ENCODE measurements around the gene CDK6.

CDK6 gene

GRCh38 chr7:92802406-92802805 lies 34.0 kb downstream of the CDK6 start:
- intact Hi-C loops (cut with DNase I) = no loop called here
- DNase-seq = no peak

GRCh38 chr7:92799446-92800211 lies 36.7 kb downstream of the CDK6 start:
- DNase-seq = no peak
- intact Hi-C loops (cut with DNase I) = no loop called here

GRCh38 chr7:92798517-92799249 lies 37.7 kb downstream of the CDK6 start:
- DNase-seq = no peak
- intact Hi-C loops (cut with DNase I) = no loop called here

GRCh38 chr7:92797693-92798092 lies 38.7 kb downstream of the CDK6 start:
- no peak for DNase-seq
- intact Hi-C loops (cut with DNase I) = no loop called here

- intact Hi-C loops (cut with DNase I) = no loop called here
- no peak for DNase-seq
Measured at GRCh38 chr7:92797284-92797683, 39.1 kb downstream of the CDK6 start.

- intact Hi-C loops (cut with DNase I) = no loop called here
- DNase-seq = no peak
Measured at GRCh38 chr7:92794831-92795230, 41.5 kb downstream of the CDK6 start.

GRCh38 chr7:92794391-92794790 lies 42.0 kb downstream of the CDK6 start:
- intact Hi-C loops (cut with DNase I) = no loop called here
- DNase-seq = no peak

GRCh38 chr7:92793656-92794205 lies 42.6 kb downstream of the CDK6 start:
- intact Hi-C loops (cut with DNase I) = no loop called here
- DNase-seq = no peak

- intact Hi-C loops (cut with DNase I) = no loop called here
- DNase-seq = peak in 36 of 42 donors; percentile 19 to 88 (median 59)
Measured at GRCh38 chr7:92790992-92791391, 45.4 kb downstream of the CDK6 start.

GRCh38 chr7:92788559-92789183 lies 47.7 kb downstream of the CDK6 start:
- DNase-seq = no peak
- intact Hi-C loops (cut with DNase I) = no loop called here

GRCh38 chr7:92785923-92786322 lies 50.5 kb downstream of the CDK6 start:
- DNase-seq = no peak
- intact Hi-C loops (cut with DNase I) = no loop called here

- DNase-seq = no peak
- intact Hi-C loops (cut with DNase I) = no loop called here
Measured at GRCh38 chr7:92784935-92785334, 51.4 kb downstream of the CDK6 start.

- intact Hi-C loops (cut with DNase I) = no loop called here
- no peak for DNase-seq
Measured at GRCh38 chr7:92783260-92784201, 52.8 kb downstream of the CDK6 start.

GRCh38 chr7:92782855-92783254 lies 53.5 kb downstream of the CDK6 start:
- no peak for DNase-seq
- intact Hi-C loops (cut with DNase I) = no loop called here

GRCh38 chr7:92782236-92782635 lies 54.1 kb downstream of the CDK6 start:
- DNase-seq = no peak
- intact Hi-C loops (cut with DNase I) = no loop called here

GRCh38 chr7:92781117-92781720 lies 55.2 kb downstream of the CDK6 start:
- DNase-seq = peak; percentile 18 to 87 (median 66)
- intact Hi-C loops (cut with DNase I) = no loop called here

GRCh38 chr7:92778972-92779371 lies 57.4 kb downstream of the CDK6 start:
- DNase-seq = no peak
- intact Hi-C loops (cut with DNase I) = no loop called here

- no peak for DNase-seq
- intact Hi-C loops (cut with DNase I) = no loop called here
Measured at GRCh38 chr7:92777993-92778392, 58.4 kb downstream of the CDK6 start.

- DNase-seq = no peak
- intact Hi-C loops (cut with DNase I) = no loop called here
Measured at GRCh38 chr7:92773808-92774207, 62.6 kb downstream of the CDK6 start.

Measured in head of caudate nucleus (tissue), 42 donors.